K562 (cell line): ENCODE results near the gene JAK3. TPM values are rescaled to one million over a fixed set of nuclear protein-coding genes. Genes with fewer than 3 reads are reported as not detected.

Experiments used
- ATAC-seq: fragments of 200-7000 bp; cut with Tn5 transposase; 3 replicates; pipeline ENCODE4 v1.9.1; 2020; ENCODE audit warnings: moderate library complexity
- BruUV-seq: library from RNA; stranded (reverse); fragments of 400-500 nt; replicated peaks from 2 replicates; lab custom pipeline; 2021; lab: Mats Ljungman, UMichigan
- CTCF ChIA-PET: fragments of 300-600 bp; formaldehyde crosslinking; extraction: SDS; loops from one replicate; lab custom pipeline; 2021; ENCODE audit warnings: low intra/inter-chr PET ratio; lab: Yijun Ruan, JAX
- POLR2A ChIA-PET: fragments of 300-600, 350-650 bp; sonication (Branson Sonifier 250); formaldehyde crosslinking; extraction: SDS; loops from one replicate; lab custom pipeline; 2021; ENCODE audit warnings: antibody characterized with exemption, inconsistent platforms; lab: Yijun Ruan, JAX
- DNase-seq, 4 experiments: peaks; one replicate each; pipeline versions ENCODE4 v3.0.0 to v3.0.0-alpha.2; 2011 to 2018; ENCODE audit warnings: low spot score in 3 of 4, mixed read lengths in 3 of 4; ENCODE audit errors: extremely low read depth in 1 of 4
- FAIRE-seq: peaks from 2 replicates; lab custom pipeline; 2011; peaks lifted over from hg19 to GRCh38; lab: Jason Lieb, UNC
- H2AFZ ChIP-seq: 2 replicates; pipeline ENCODE4 v1.6.0; 2011; ENCODE audit warnings: low read depth, low read length, control low read depth, inconsistent platforms
- H3K27ac ChIP-seq: fragments of 200-600 bp; 3 replicates; pipeline ENCODE4 v1.8.0; 2011; ENCODE audit warnings: low read depth, mild to moderate bottlenecking, control low read depth, inconsistent platforms, low read length, moderate library complexity, mixed read lengths; ENCODE audit errors: extremely low read depth
- H3K27me3 ChIP-seq, 2 experiments: fragments of 300-600 bp in 1 of 2; 2 replicates in 1 of 2; 3 replicates in 1 of 2; pipeline versions ENCODE4 v1.6.0 to v1.8.0; 2011; ENCODE audit warnings: inconsistent platforms in 2 of 2, low read length in 2 of 2, mild to moderate bottlenecking in 1 of 2, mixed read lengths in 1 of 2, moderate library complexity in 1 of 2; ENCODE audit not compliant: control insufficient read depth in 2 of 2, insufficient read depth in 2 of 2
- H3K36me3 ChIP-seq: fragments of 300-600 bp; 3 replicates; pipeline ENCODE4 v1.8.0; 2011; ENCODE audit warnings: mild to moderate bottlenecking, low read length, inconsistent platforms; ENCODE audit not compliant: control insufficient read depth, insufficient read depth
- H3K4me1 ChIP-seq, 2 experiments: fragments of 200-600 bp in 1 of 2; replicated peaks in 1 of 2; 2 replicates in 1 of 2; 3 replicates in 1 of 2; pipeline versions ENCODE4 v1.5.1 to v1.8.0; 2011; ENCODE audit warnings: inconsistent platforms in 2 of 2, low read length in 2 of 2, mild to moderate bottlenecking in 1 of 2, mixed read lengths in 1 of 2, moderate library complexity in 1 of 2; ENCODE audit not compliant: control insufficient read depth in 2 of 2, insufficient read depth in 2 of 2
- H3K4me2 ChIP-seq: 2 replicates; pipeline ENCODE4 v1.6.1; 2011; ENCODE audit warnings: low read length, control low read depth, inconsistent platforms, mixed read lengths; ENCODE audit not compliant: insufficient read depth
- H3K4me3 ChIP-seq: fragments of 200-600 bp; sonication (generic), shearing (Covaris generic); 2 replicates; pipeline ENCODE4 v1.5.1; 2016; ENCODE audit warnings: control low read depth, inconsistent platforms
- H3K79me2 ChIP-seq: fragments of 200-600 bp; 3 replicates; pipeline ENCODE4 v1.8.0; 2011; ENCODE audit warnings: low read length, inconsistent platforms; ENCODE audit not compliant: control insufficient read depth, insufficient read depth
- H3K9ac ChIP-seq, 2 experiments: 2 replicates each; pipeline versions ENCODE4 v1.6.0 to v1.6.1; 2011; ENCODE audit warnings: low read depth in 2 of 2, low read length in 2 of 2, control low read depth in 1 of 2, inconsistent platforms in 1 of 2, mild to moderate bottlenecking in 1 of 2, mixed read lengths in 1 of 2; ENCODE audit not compliant: insufficient read depth in 1 of 2
- H3K9me1 ChIP-seq: one replicate; pipeline ENCODE4 v1.6.0; 2011; ENCODE audit warnings: inconsistent platforms, mild to moderate bottlenecking, low read length, moderate library complexity; ENCODE audit not compliant: control insufficient read depth, insufficient read depth
- H3K9me3 ChIP-seq: replicated peaks from 2 replicates; pipeline ENCODE4 v1.5.1; 2011; ENCODE audit warnings: low read depth, low read length, inconsistent platforms; ENCODE audit not compliant: control insufficient read depth, insufficient read depth
- H4K20me1 ChIP-seq: replicated peaks from 2 replicates; pipeline ENCODE4 v1.6.1; 2011; ENCODE audit warnings: low read length, inconsistent platforms, mixed read lengths; ENCODE audit not compliant: control insufficient read depth, insufficient read depth
- CHD7 ChIP-seq: fragments of 200-600 bp; sonication (generic); IDR thresholded peaks from one replicate; pipeline ENCODE4 v1.6.1; 2012; ENCODE audit warnings: mild to moderate bottlenecking, low read depth, low read length, inconsistent platforms
- FUS ChIP-seq: fragments of 200-400 bp; formaldehyde crosslinking; optimal IDR thresholded peaks from 2 replicates; pipeline ENCODE3; 2017; ENCODE audit warnings: low read depth, low read length
- PYGO2 ChIP-seq: fragments of 450-650 bp; IDR thresholded peaks from 2 replicates; pipeline ENCODE4 v1.6.1; 2016; ENCODE audit warnings: mild to moderate bottlenecking, missing genetic modification characterization, moderate library complexity, missing compliant biosample characterization
- SRSF7 ChIP-seq: fragments of 200-400 bp; formaldehyde crosslinking; optimal IDR thresholded peaks from 2 replicates; pipeline ENCODE3; 2017; ENCODE audit warnings: mild to moderate bottlenecking, low read depth, low read length
- STAT6 ChIP-seq: sonication (generic); formaldehyde crosslinking; IDR thresholded peaks from 2 replicates; pipeline ENCODE4 v1.8.1; 2023; ENCODE audit warnings: mild to moderate bottlenecking, missing genetic modification reagents
- TARDBP ChIP-seq: fragments of 450-650 bp; IDR thresholded peaks from 2 replicates; pipeline ENCODE4 v1.6.1; 2016
- ZNF239 ChIP-seq: fragments of 250-450 bp; sonication (Bioruptor Pico); IDR thresholded peaks from 2 replicates; pipeline ENCODE4 v1.4.0; 2020; ENCODE audit warnings: mild to moderate bottlenecking
- ZNF551 ChIP-seq: fragments of 250-450 bp; sonication (Bioruptor Pico); IDR thresholded peaks from 2 replicates; pipeline ENCODE4 v1.5.0; 2021; ENCODE audit warnings: mild to moderate bottlenecking, moderate library complexity
- WGBS: fragments of 100-300 bp; shearing (Covaris generic); methylation state at CpG from one replicate; pipeline ENCODE4 v1.1.6; 2016; ENCODE audit warnings: low coverage, mixed read lengths; ENCODE audit not compliant: insufficient coverage; ENCODE audit errors: missing lambda C conversion rate; 5-methylcytosine and 5-hydroxymethylcytosine counted together
- in situ Hi-C: fragments of 300-500 bp; cut with MboI; formaldehyde crosslinking; loops from 4 replicates; pipeline ENCODE4 v1.15.0; 2018; ENCODE audit warnings: inconsistent platforms, mixed read lengths
- intact Hi-C: fragments of 100-400 bp; cut with micrococcal nuclease; formaldehyde crosslinking; loops from 2 replicates; pipeline ENCODE4 v1.14.2; 2022
- polyA plus RNA-seq, 8 experiments: library from polyadenylated mRNA; depleted of rRNA in 4 of 8; stranded (reverse) in 5 of 8; unstranded in 3 of 8; fragments of >200 nt; fragmentation: Nextera tagmentation in 2 of 8; fragmentation: Illumina TruSeq in 1 of 8; extraction: Ambion mirVana in 2 of 8; extraction: Trizol in 1 of 8; gene quantifications; 2 replicates each; pipeline versions ENCODE4 v1.2.1 to v1.2.3, GENCODE V29; 2011 to 2014; ENCODE audit warnings: inconsistent platforms in 1 of 8, missing spikeins in 1 of 8
- total RNA-seq, 7 experiments: library from RNA; depleted of rRNA in 6 of 7; stranded (reverse); fragments of >200 nt in 6 of 7; fragmentation: Illumina TruSeq in 2 of 7; extraction: Trizol in 2 of 7; gene quantifications; 2 replicates each; pipeline versions ENCODE4 v1.2.1 to v1.2.3, GENCODE V29; 2011 to 2021; ENCODE audit warnings: low replicate concordance in 1 of 7

JAK3 gene
- total and polyA plus RNA-seq, 9 of the 15 experiments (the other 6 are each of a cell fraction or from before 2014, with no cell fraction given): 0.01 to 0.18 (median 0.07) TPM; not detected in 1

GRCh38 chr19:17886515-17886914, 38.7 kb upstream of the JAK3 start:
- intact Hi-C loops: no loop called here
- no peak for TF ChIP-seq TARDBP
- TF ChIP-seq PYGO2 (tag): no peak
- TF ChIP-seq STAT6 (CRISPR knock-in tag): no peak
- TF ChIP-seq ZNF239 (CRISPR knock-in tag): no peak
- no peak for TF ChIP-seq ZNF551 (CRISPR knock-in tag)
- no peak for TF ChIP-seq FUS
- TF ChIP-seq SRSF7: no peak
- TF ChIP-seq CHD7: no peak

More at GRCh38 chr19:17886515-17886914, 38.7 kb upstream of the JAK3 start:
- Histone ChIP-seq H3K27me3 (peaks cover 3 to 13% of the 10 kb centered on the region in 2 experiments; a peak in 3 of 5 replicates), H3K4me2 (no peak overlapping the region), H3K9me3 (no peaks in the 10 kb centered on the region), H3K9me1 (peaks cover 2% of the 10 kb centered on the region), H3K79me2 (no peaks in the 10 kb centered on the region), H2AFZ (no peak overlapping the region), H3K9ac (no peak overlapping the region), H3K4me3 (no peak overlapping the region), H4K20me1 (peaks cover 1% of the 10 kb centered on the region; the same call in 1 of the 2 replicates), H3K27ac (no peak overlapping the region), H3K4me1 (peaks cover 0 to 10% of the 10 kb centered on the region in 2 experiments; a peak in 2 of 5 replicates), H3K36me3 (no peaks in the 10 kb centered on the region)
- no peak for DNase-seq
- ATAC-seq: no peak
- in situ Hi-C loops: no loop called here
- ChIA-PET CTCF (no interaction called here), POLR2A (interaction anchor here (0.7 kb wide), 1 partner anchor 392 kb away, joined by 3 read pairs; no protein-coding TSS in a partner anchor)
- BruUV-seq: no TSS peak
- whole genome bisulfite sequencing: 2% methylated on average over 7 of the region's 7 CpGs
- FAIRE-seq: no peak
